MG63 (cell line): Measurements from ENCODE around the gene FILIP1L. TPM values are rescaled to one million over a fixed set of nuclear protein-coding genes. Genes with fewer than 3 reads are reported as not detected.

ENCODE experiments used
- DNase-seq: peaks from one replicate; pipeline ENCODE4 v3.0.0-alpha.2; 2020
- H3K27me3 ChIP-seq: fragments of 250-450 bp; sonication (Bioruptor Pico); 2 replicates; pipeline ENCODE4 v1.5.1; 2020; ENCODE audit warnings: mild to moderate bottlenecking, moderate library complexity
- H3K36me3 ChIP-seq: fragments of 250-450 bp; sonication (Bioruptor Pico); 2 replicates; pipeline ENCODE4 v1.5.1; 2020; ENCODE audit warnings: mild to moderate bottlenecking, moderate library complexity
- H3K4me3 ChIP-seq: fragments of 250-450 bp; sonication (Bioruptor Pico); 2 replicates; pipeline ENCODE4 v1.5.1; 2020; ENCODE audit warnings: mild to moderate bottlenecking, moderate library complexity
- H3K9me3 ChIP-seq: fragments of 250-450 bp; sonication (Bioruptor Pico); 2 replicates; pipeline ENCODE4 v1.5.1; 2020; ENCODE audit warnings: mild to moderate bottlenecking, moderate library complexity
- total RNA-seq: library from RNA; depleted of rRNA; stranded (reverse); fragments of >200 nt; shearing (Covaris generic); gene quantifications from 2 replicates; pipeline ENCODE4 v1.2.3, GENCODE V29; 2014; ENCODE audit warnings: low replicate concordance

FILIP1L gene
- total RNA-seq, 1 experiment from 2014 or later: 19.9 TPM

- H3K27me3 ChIP-seq: no peaks in the 10 kb centered on the region
- no peak for DNase-seq
- no peak overlapping the region for H3K4me3 ChIP-seq
- no peaks in the 10 kb centered on the region for H3K36me3 ChIP-seq
- H3K9me3 ChIP-seq: no peaks in the 10 kb centered on the region
These were observed 25.4 kb downstream of the FILIP1L start for GRCh38 chr3:100088735-100089368.

- peak; percentile 14 for DNase-seq
- no peaks in the 10 kb centered on the region for H3K27me3 ChIP-seq
- H3K9me3 ChIP-seq: no peaks in the 10 kb centered on the region
- H3K4me3 ChIP-seq: no peak overlapping the region
- no peaks in the 10 kb centered on the region; the same call in 1 of the 2 replicates for H3K36me3 ChIP-seq
These were observed 27.1 kb downstream of the FILIP1L start for GRCh38 chr3:100087198-100087597.

GRCh38 chr3:100086401-100086800, 27.9 kb downstream of the FILIP1L start:
- Histone ChIP-seq H3K36me3 (no peaks in the 10 kb centered on the region; the same call in 1 of the 2 replicates), H3K27me3 (no peaks in the 10 kb centered on the region), H3K9me3 (no peaks in the 10 kb centered on the region), H3K4me3 (no peak overlapping the region)
- no peak for DNase-seq

GRCh38 chr3:100084100-100084806, 30.0 kb downstream of the FILIP1L start:
- no peak for DNase-seq
- Histone ChIP-seq H3K9me3 (no peaks in the 10 kb centered on the region), H3K4me3 (no peak overlapping the region), H3K36me3 (no peaks in the 10 kb centered on the region; the same call in 1 of the 2 replicates), H3K27me3 (no peaks in the 10 kb centered on the region)

GRCh38 chr3:100083209-100083608, 31.1 kb downstream of the FILIP1L start:
- no peaks in the 10 kb centered on the region for H3K27me3 ChIP-seq
- DNase-seq: no peak
- H3K36me3 ChIP-seq: no peaks in the 10 kb centered on the region; the same call in 1 of the 2 replicates
- H3K9me3 ChIP-seq: no peaks in the 10 kb centered on the region
- no peak overlapping the region for H3K4me3 ChIP-seq

- no peaks in the 10 kb centered on the region; the same call in 1 of the 2 replicates for H3K36me3 ChIP-seq
- no peak for DNase-seq
These were observed 31.6 kb downstream of the FILIP1L start for GRCh38 chr3:100082714-100083113.

GRCh38 chr3:100081986-100082692, 32.2 kb downstream of the FILIP1L start:
- H3K4me3 ChIP-seq: no peak overlapping the region
- no peaks in the 10 kb centered on the region; the same call in 1 of the 2 replicates for H3K36me3 ChIP-seq
- DNase-seq: no peak

More at GRCh38 chr3:100082714-100083113, 31.6 kb downstream of the FILIP1L start:
- no peaks in the 10 kb centered on the region for H3K27me3 ChIP-seq
- H3K9me3 ChIP-seq: no peaks in the 10 kb centered on the region
- no peak overlapping the region for H3K4me3 ChIP-seq

GRCh38 chr3:100081311-100081710, 33.0 kb downstream of the FILIP1L start:
- Histone ChIP-seq H3K36me3 (no peaks in the 10 kb centered on the region; the same call in 1 of the 2 replicates), H3K4me3 (no peak overlapping the region), H3K27me3 (no peaks in the 10 kb centered on the region), H3K9me3 (no peaks in the 10 kb centered on the region)
- DNase-seq: no peak

More at GRCh38 chr3:100081986-100082692, 32.2 kb downstream of the FILIP1L start:
- Histone ChIP-seq H3K27me3 (no peaks in the 10 kb centered on the region), H3K9me3 (no peaks in the 10 kb centered on the region)

GRCh38 chr3:100080573-100080972, 33.7 kb downstream of the FILIP1L start:
- Histone ChIP-seq H3K27me3 (no peaks in the 10 kb centered on the region), H3K36me3 (no peaks in the 10 kb centered on the region; the same call in 1 of the 2 replicates), H3K9me3 (no peaks in the 10 kb centered on the region), H3K4me3 (no peak overlapping the region)
- DNase-seq: no peak

- no peaks in the 10 kb centered on the region for H3K27me3 ChIP-seq
- H3K36me3 ChIP-seq: no peaks in the 10 kb centered on the region; the same call in none of the 2 replicates
- H3K9me3 ChIP-seq: no peaks in the 10 kb centered on the region
- H3K4me3 ChIP-seq: no peak overlapping the region
- no peak for DNase-seq
These were observed 35.0 kb downstream of the FILIP1L start for GRCh38 chr3:100079328-100079727.

GRCh38 chr3:100076731-100077529, 37.4 kb downstream of the FILIP1L start:
- Histone ChIP-seq H3K4me3 (no peak overlapping the region), H3K27me3 (no peaks in the 10 kb centered on the region), H3K36me3 (no peaks in the 10 kb centered on the region; the same call in 1 of the 2 replicates), H3K9me3 (no peaks in the 10 kb centered on the region)
- DNase-seq: no peak

GRCh38 chr3:100075851-100076730, 38.2 kb downstream of the FILIP1L start:
- Histone ChIP-seq H3K36me3 (no peaks in the 10 kb centered on the region; the same call in 1 of the 2 replicates), H3K27me3 (no peaks in the 10 kb centered on the region), H3K4me3 (no peak overlapping the region), H3K9me3 (no peaks in the 10 kb centered on the region)
- no peak for DNase-seq

- Histone ChIP-seq H3K36me3 (no peaks in the 10 kb centered on the region; the same call in 1 of the 2 replicates), H3K27me3 (no peaks in the 10 kb centered on the region), H3K9me3 (no peaks in the 10 kb centered on the region), H3K4me3 (no peak overlapping the region)
- no peak for DNase-seq
These were observed 39.1 kb downstream of the FILIP1L start for GRCh38 chr3:100075196-100075595.

- H3K36me3 ChIP-seq: no peaks in the 10 kb centered on the region; the same call in 1 of the 2 replicates
- H3K27me3 ChIP-seq: no peaks in the 10 kb centered on the region
- no peaks in the 10 kb centered on the region for H3K9me3 ChIP-seq
- H3K4me3 ChIP-seq: no peak overlapping the region
- no peak for DNase-seq
These were observed 40.5 kb downstream of the FILIP1L start for GRCh38 chr3:100073714-100074307.

- Histone ChIP-seq H3K36me3 (no peaks in the 10 kb centered on the region; the same call in 1 of the 2 replicates), H3K9me3 (no peaks in the 10 kb centered on the region), H3K27me3 (no peaks in the 10 kb centered on the region), H3K4me3 (no peak overlapping the region)
- DNase-seq: no peak
These were observed 41.1 kb downstream of the FILIP1L start for GRCh38 chr3:100073049-100073713.
